Measurements from ENCODE around the gene PROCA1. TPM values are rescaled to one million over a fixed set of nuclear protein-coding genes. Genes with fewer than 3 reads are reported as not detected.
A peak's percentile ranks its signal among the peaks of the same experiment; 100 is the strongest.
"Not testable (repeated sequence)": the region's sequence is repeated elsewhere in the genome, so short reads cannot be mapped to it uniquely, and the experiment has no call there.

The PROCA1 gene
- polyA plus RNA-seq, 1 of the 3 experiments (the other 2 are of a cell fraction), result 7.1 TPM

DNA sequence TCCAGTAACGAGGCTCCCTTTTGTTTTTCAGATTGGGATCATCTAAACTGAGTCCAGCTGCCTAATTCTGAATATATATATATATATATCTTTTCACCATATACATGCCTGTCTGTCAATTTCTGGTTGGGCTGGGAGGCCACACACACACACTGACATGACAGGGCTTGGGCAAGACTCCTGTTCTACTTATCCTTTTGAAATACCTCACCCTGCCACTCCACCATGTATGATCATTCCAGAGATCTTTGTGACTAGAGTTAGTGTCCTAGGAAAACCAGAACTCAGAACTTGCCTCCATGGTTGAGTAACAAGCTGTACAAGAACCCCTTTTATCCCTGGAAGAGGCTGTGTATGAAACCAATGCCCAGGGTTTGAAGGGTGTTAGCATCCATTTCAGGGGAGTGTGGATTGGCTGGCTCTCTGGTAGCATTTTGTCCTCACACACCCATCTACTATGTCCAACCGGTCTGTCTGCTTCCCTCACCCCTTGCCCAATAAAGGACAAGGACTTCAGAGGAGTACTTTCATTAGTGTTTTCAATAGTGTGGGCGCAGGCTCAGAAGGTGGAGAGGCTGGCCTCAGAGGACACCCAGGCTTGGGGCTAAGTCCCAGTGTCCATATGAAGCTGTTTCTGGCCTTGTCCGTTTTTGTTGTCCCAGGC lies 12.3 kb upstream of the PROCA1 start:
- H4K20me1 ChIP-seq (ENCODE audit: insufficient read depth), result peaks cover 36% of the 10 kb centered on the region
- H3K9me3 ChIP-seq; H3K27me3 ChIP-seq (ENCODE audit: insufficient read depth); H3K9ac ChIP-seq; H3K9me2 ChIP-seq; DNase-seq; H3K4me3 ChIP-seq (ENCODE audit: low read depth in 2 of 2, low read length in 1 of 2); H3K4me2 ChIP-seq; H2AFZ ChIP-seq (ENCODE audit: low read depth): not testable (repeated sequence)
- POLR2A ChIA-PET, result interaction anchor here (0.6 kb wide), 1 partner anchor 15 kb away, joined by 3 read pairs; no protein-coding TSS in a partner anchor
- H3F3A ChIP-seq (replicated peaks; ENCODE audit: insufficient read depth), result peaks cover 73% of the 10 kb centered on the region
- H3K27ac ChIP-seq (ENCODE audit: low read depth in 2 of 2, low read length in 1 of 2), result peak overlapping the region in 1 of 2 experiments; percentile 72; a peak in 2 of 4 replicates
- peaks cover 36% of the 10 kb centered on the region for H3K79me2 ChIP-seq (ENCODE audit: insufficient read depth)
- H3K4me1 ChIP-seq (ENCODE audit: control insufficient read depth in 1 of 2, insufficient read depth in 2 of 2, low read depth in 1 of 2, low read length in 1 of 2), result peaks cover 16 to 42% of the 10 kb centered on the region in 2 experiments
- 92% methylated on average over 4 of the region's 4 CpGs for WGBS (ENCODE audit: low lambda C conversion rate)
- CTCF ChIA-PET, result interaction anchor here (0.7 to 11.1 kb wide), 6 partner anchors 11 to 229 kb away, joined by 3 to 612 read pairs (median 30); partner anchors contain the start of genes PHF12 and TRAF4
- peaks cover 38 to 41% of the 10 kb centered on the region in 2 experiments for H3K36me3 ChIP-seq (replicated peaks in 1 of 2; ENCODE audit: control insufficient read depth in 1 of 2, insufficient read depth in 2 of 2, low read length in 1 of 2)

DNA sequence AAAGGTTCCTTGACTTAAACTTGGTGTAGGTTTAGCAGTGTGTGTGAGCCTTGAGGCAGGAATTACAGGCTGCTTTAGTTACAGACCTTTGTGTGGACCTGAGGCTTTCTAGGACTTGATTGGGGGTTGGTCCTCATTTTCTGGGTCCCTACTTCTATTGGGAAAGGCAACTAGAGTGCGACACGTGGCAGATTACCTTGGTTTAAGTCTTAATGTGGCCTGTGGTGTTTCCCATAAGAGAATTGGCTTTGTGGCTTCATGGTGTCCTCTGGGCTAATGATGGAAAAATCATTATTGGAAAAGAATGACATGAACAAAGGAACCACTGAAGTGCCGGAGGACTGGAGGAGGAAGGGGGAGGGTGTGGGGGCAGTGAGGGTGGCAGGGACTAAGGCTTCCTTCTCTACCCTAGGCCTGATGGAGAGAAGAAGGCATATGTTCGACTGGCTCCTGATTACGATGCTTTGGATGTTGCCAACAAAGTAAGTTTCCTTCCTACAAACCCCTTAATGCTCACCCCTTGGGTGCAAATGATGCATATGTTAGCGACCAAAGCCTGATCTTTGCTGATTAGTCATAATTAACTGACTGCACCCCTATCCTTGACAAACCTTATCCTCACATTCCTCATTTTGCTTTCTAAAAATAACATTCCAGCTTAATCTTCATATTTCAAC lies 11.6 kb upstream of the PROCA1 start:
- peaks cover 36% of the 10 kb centered on the region for H3K79me2 ChIP-seq (ENCODE audit: insufficient read depth)
- H3K4me2 ChIP-seq, result peak overlapping the region; percentile 92; the same call in 1 of the 2 replicates
- H3K36me3 ChIP-seq (replicated peaks in 1 of 2; ENCODE audit: control insufficient read depth in 1 of 2, insufficient read depth in 2 of 2, low read length in 1 of 2), result peaks cover 38 to 41% of the 10 kb centered on the region in 2 experiments
- H3K27ac ChIP-seq (ENCODE audit: low read depth in 2 of 2, low read length in 1 of 2), result peak overlapping the region; percentile 12 to 86; a peak in 1 of 4 replicates
- H3F3A ChIP-seq (replicated peaks; ENCODE audit: insufficient read depth), result peaks cover 75% of the 10 kb centered on the region
- H3K9me2 ChIP-seq, result no peaks in the 10 kb centered on the region
- H2AFZ ChIP-seq (ENCODE audit: low read depth), result no peak overlapping the region
- H3K9me3 ChIP-seq, result no peaks in the 10 kb centered on the region
- TF ChIP-seq POLR2AphosphoS5 (IDR thresholded peaks at IDR 0.05; ENCODE audit: low read depth, low read length) (0 out of 2 replicates have a peak, but pooled peaks have one; percentile 15), CHD2 (IDR thresholded peaks at IDR 0.05; ENCODE audit: low read length, partially characterized antibody) (no peak)
- peaks cover 16 to 42% of the 10 kb centered on the region in 2 experiments for H3K4me1 ChIP-seq (ENCODE audit: control insufficient read depth in 1 of 2, insufficient read depth in 2 of 2, low read depth in 1 of 2, low read length in 1 of 2)
- POLR2A ChIA-PET, result no interaction called here
- no peak overlapping the region; the same call in 1 of the 2 replicates for H3K9ac ChIP-seq
- DNase-seq, result no peak
- WGBS (ENCODE audit: low lambda C conversion rate), result 89% methylated on average over 6 of the region's 6 CpGs
- H4K20me1 ChIP-seq (ENCODE audit: insufficient read depth), result peaks cover 36% of the 10 kb centered on the region
- CTCF ChIA-PET, result interaction anchor here (11.1 kb wide), 1 partner anchor 25 kb away, joined by 612 read pairs; the partner anchor contains the start of gene TRAF4
- H3K4me3 ChIP-seq (ENCODE audit: low read depth in 2 of 2, low read length in 1 of 2), result no peak overlapping the region
- no peaks in the 10 kb centered on the region for H3K27me3 ChIP-seq (ENCODE audit: insufficient read depth)

DNA sequence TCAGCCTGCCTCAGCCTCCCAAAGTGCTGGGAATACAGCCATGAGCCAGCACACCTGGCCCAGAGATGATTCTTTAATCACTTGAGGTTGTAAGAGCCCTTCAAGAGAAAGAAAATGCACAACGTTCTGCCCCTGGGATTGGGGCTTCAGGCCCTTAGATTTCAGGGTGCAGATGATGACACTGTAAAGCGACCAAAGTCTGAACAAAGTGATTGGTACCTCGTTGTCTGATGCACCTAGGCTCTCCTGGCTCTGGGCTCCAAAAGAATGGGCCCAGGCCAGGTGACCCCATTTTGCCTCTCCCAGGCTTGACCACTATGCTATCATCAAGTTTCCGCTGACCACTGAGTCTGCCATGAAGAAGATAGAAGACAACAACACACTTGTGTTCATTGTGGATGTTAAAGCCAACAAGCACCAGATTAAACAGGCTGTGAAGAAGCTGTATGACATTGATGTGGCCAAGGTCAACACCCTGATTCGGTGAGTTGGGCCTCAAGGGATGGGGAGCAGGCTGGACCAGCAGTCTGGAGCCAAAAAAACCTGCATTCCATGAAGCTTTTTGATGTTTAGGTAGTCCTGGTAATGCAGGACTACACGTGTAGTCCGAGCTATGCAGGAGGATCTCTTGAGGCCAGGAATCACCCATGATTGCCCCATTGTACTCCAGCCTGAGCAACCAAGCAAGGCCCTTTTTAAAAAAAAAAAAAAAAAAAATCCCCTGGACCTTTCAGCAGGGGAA lies 10.9 kb upstream of the PROCA1 start:
- Histone ChIP-seq H3K27me3 (ENCODE audit: insufficient read depth) (no peaks in the 10 kb centered on the region), H3K9ac (no peak overlapping the region; the same call in 1 of the 2 replicates), H3K9me3 (no peaks in the 10 kb centered on the region), H3F3A (replicated peaks; ENCODE audit: insufficient read depth) (peaks cover 68% of the 10 kb centered on the region), H3K9me2 (no peaks in the 10 kb centered on the region), H4K20me1 (ENCODE audit: insufficient read depth) (peaks cover 36% of the 10 kb centered on the region), H3K79me2 (ENCODE audit: insufficient read depth) (peaks cover 36% of the 10 kb centered on the region), H3K4me2 (peak overlapping the region; percentile 92), H3K27ac (ENCODE audit: low read depth in 2 of 2, low read length in 1 of 2) (peak overlapping the region; percentile 12 to 86; a peak in 1 of 4 replicates), H3K4me1 (ENCODE audit: control insufficient read depth in 1 of 2, insufficient read depth in 2 of 2, low read depth in 1 of 2, low read length in 1 of 2) (peaks cover 16 to 38% of the 10 kb centered on the region in 2 experiments), H3K4me3 (ENCODE audit: low read depth in 2 of 2, low read length in 1 of 2) (0 out of 4 replicates have a peak overlapping the region, but pooled peaks of 1 of the 2 experiments have one; percentile 98), H3K36me3 (replicated peaks in 1 of 2; ENCODE audit: control insufficient read depth in 1 of 2, insufficient read depth in 2 of 2, low read length in 1 of 2) (peaks cover 38 to 41% of the 10 kb centered on the region in 2 experiments), H2AFZ (ENCODE audit: low read depth) (no peak overlapping the region)
- POLR2A ChIA-PET, result interaction anchor here (3.6 to 3.8 kb wide), 2 partner anchors 12 to 23 kb away, joined by 45 to 46 read pairs; partner anchors contain the start of genes PROCA1 and TRAF4
- CTCF ChIA-PET, result interaction anchor here (11.1 kb wide), 1 partner anchor 26 kb away, joined by 612 read pairs; the partner anchor contains the start of gene TRAF4
- WGBS (ENCODE audit: low lambda C conversion rate), result 71% methylated on average over 7 of the region's 7 CpGs
- TF ChIP-seq RXRA (IDR thresholded peaks at IDR 0.05; ENCODE audit: borderline replicate concordance, low read depth), result no peak
- no peak for TF ChIP-seq FOXM1 (IDR thresholded peaks at IDR 0.05; ENCODE audit: low read depth)
- no peak for DNase-seq

DNA sequence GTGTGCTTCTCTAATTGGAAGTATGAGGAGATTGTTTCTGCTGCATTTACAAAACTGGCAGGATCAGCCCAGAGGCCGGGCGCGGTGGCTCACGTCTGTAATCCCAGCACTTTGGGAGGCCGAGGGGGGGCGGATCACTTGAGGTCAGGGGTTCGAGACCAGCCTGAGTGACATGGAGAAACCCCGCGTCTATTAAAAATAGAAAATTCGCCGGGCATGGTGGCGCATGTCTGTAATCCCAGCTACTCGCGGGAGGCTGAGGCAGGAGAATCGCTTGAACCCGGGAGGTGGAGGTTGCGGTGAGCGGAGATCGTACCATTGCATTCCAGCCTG lies 9.3 kb upstream of the PROCA1 start:
- Histone ChIP-seq H3K4me3 (ENCODE audit: low read depth in 2 of 2, low read length in 1 of 2) (peak overlapping the region; percentile 91 to 98), H3K9ac (peak overlapping the region; percentile 95), H3K27ac (ENCODE audit: low read depth in 2 of 2, low read length in 1 of 2) (peak overlapping the region; percentile 2 to 86; a peak in 2 of 4 replicates), H3K4me2 (peak overlapping the region; percentile 92), H3F3A (replicated peaks; ENCODE audit: insufficient read depth) (peaks cover 63% of the 10 kb centered on the region), H4K20me1 (ENCODE audit: insufficient read depth) (peaks cover 36% of the 10 kb centered on the region), H3K36me3 (replicated peaks in 1 of 2; ENCODE audit: control insufficient read depth in 1 of 2, insufficient read depth in 2 of 2, low read length in 1 of 2) (peaks cover 38 to 41% of the 10 kb centered on the region in 2 experiments), H3K79me2 (ENCODE audit: insufficient read depth) (peaks cover 36% of the 10 kb centered on the region), H3K4me1 (ENCODE audit: control insufficient read depth in 1 of 2, insufficient read depth in 2 of 2, low read depth in 1 of 2, low read length in 1 of 2) (peaks cover 16 to 32% of the 10 kb centered on the region in 2 experiments)
- not testable (repeated sequence) for H3K9me3 ChIP-seq; H3K27me3 ChIP-seq (ENCODE audit: insufficient read depth); DNase-seq; H2AFZ ChIP-seq (ENCODE audit: low read depth); H3K9me2 ChIP-seq
- ChIA-PET CTCF (interaction anchor here (0.9 to 11.1 kb wide), 5 partner anchors 10 to 77 kb away, joined by 3 to 612 read pairs (median 7); partner anchors contain the start of genes PROCA1 and TRAF4), POLR2A (interaction anchor here (0.6 to 3.8 kb wide), 3 partner anchors 10 to 59 kb away, joined by 3 to 46 read pairs (median 45); partner anchors contain the start of genes PROCA1, SDF2 and TRAF4)
- 8% methylated on average over 18 of the region's 19 CpGs for WGBS (ENCODE audit: low lambda C conversion rate)
